Breast epithelium (tissue), 3 donors: Measurements from ENCODE around the gene SRGAP1.

Experiments
- POLR2AphosphoS5 ChIP-seq, 3 donors: sonication (generic); formaldehyde crosslinking; IDR thresholded peaks; one replicate each; pipeline ENCODE4 v1.6.1; 2017; ENCODE audit warnings: antibody characterized with exemption in 3 of 3
- TF ChIP-seq, protein P1 (sequence below), 3 donors: fragments of 450-650 bp; IDR thresholded peaks; one replicate each; pipeline ENCODE4 v1.5.1; 2016 to 2017; ENCODE audit warnings: antibody characterized with exemption in 3 of 3, mild to moderate bottlenecking in 3 of 3, moderate library complexity in 3 of 3

DNA sequence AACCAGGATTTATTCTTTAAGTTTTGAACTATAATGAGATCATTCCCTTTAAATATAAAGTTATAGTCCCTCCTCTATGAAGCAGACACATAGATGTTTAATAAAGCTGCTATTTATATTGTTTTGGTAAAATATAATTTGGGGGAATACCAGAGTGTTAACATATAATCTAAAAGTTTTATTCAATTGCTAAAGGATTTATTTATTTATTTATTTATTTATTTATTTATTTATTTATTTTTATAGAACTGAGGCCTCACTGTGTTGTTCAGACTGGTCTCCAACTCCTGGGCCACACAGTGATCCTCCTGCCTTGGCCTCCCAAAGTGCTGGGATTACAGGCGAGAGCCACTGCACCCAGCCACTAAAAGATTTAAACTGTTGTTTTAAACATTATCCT lies 278.9 kb downstream of the SRGAP1 start:
- TF ChIP-seq, protein P1, sequence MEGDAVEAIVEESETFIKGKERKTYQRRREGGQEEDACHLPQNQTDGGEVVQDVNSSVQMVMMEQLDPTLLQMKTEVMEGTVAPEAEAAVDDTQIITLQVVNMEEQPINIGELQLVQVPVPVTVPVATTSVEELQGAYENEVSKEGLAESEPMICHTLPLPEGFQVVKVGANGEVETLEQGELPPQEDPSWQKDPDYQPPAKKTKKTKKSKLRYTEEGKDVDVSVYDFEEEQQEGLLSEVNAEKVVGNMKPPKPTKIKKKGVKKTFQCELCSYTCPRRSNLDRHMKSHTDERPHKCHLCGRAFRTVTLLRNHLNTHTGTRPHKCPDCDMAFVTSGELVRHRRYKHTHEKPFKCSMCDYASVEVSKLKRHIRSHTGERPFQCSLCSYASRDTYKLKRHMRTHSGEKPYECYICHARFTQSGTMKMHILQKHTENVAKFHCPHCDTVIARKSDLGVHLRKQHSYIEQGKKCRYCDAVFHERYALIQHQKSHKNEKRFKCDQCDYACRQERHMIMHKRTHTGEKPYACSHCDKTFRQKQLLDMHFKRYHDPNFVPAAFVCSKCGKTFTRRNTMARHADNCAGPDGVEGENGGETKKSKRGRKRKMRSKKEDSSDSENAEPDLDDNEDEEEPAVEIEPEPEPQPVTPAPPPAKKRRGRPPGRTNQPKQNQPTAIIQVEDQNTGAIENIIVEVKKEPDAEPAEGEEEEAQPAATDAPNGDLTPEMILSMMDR (IDR thresholded peaks at IDR 0.05), result no peak
- no peak for TF ChIP-seq POLR2AphosphoS5 (IDR thresholded peaks at IDR 0.05)
